ENCODE data around the gene MSX2. TPM values are rescaled to one million over a fixed set of nuclear protein-coding genes. Genes with fewer than 3 reads are reported as not detected.
A peak's percentile ranks its signal among the peaks of the same experiment; 100 is the strongest.

MSX2 gene
- total and polyA plus RNA-seq, 2 of the 4 experiments (the other 2 are of a cell fraction) = 2.2 to 3.7 TPM

GRCh38 chr5:174735498-174736330 lies 11.3 kb downstream of the MSX2 start:
- H3K36me3 ChIP-seq (ENCODE audit: control insufficient read depth, insufficient read depth, low read length) = peaks cover 9% of the 10 kb centered on the region; the same call in 1 of the 2 replicates
- H3K4me2 ChIP-seq (ENCODE audit: low read depth, low read length) = peak overlapping the region; percentile 62
- peak overlapping the region; percentile 36 for H3K27ac ChIP-seq (ENCODE audit: insufficient read depth, low read length)
- no peak overlapping the region for H3K18ac ChIP-seq (ENCODE audit: low read depth, low read length)
- H2AK5ac ChIP-seq (ENCODE audit: low read depth, low read length) = peak overlapping the region; percentile 49; the same call in 1 of the 2 replicates
- in situ Hi-C loops (cut with MboI; ENCODE audit: low sequenced_read_pairs) = loop anchor here (25.0 kb wide), 1 partner anchor 323 kb away; no protein-coding TSS in a partner anchor
- no peak overlapping the region for H4K5ac ChIP-seq (ENCODE audit: low read depth, low read length)
- peak overlapping the region; percentile 19; the same call in 1 of the 2 replicates for H4K91ac ChIP-seq (ENCODE audit: insufficient read depth, low read depth, low read length)
- H2BK5ac ChIP-seq (ENCODE audit: low read depth, low read length, poor library complexity, severe bottlenecking) = peak overlapping the region; percentile 41
- H2BK120ac ChIP-seq (ENCODE audit: low read depth, low read length) = peak overlapping the region; percentile 21; the same call in 1 of the 2 replicates
- peak overlapping the region; percentile 50; the same call in 2 of the 3 replicates for H2BK15ac ChIP-seq (ENCODE audit: low read depth, low read length)
- peak; percentile 51 for ATAC-seq (ENCODE audit: low read depth)
- DNase-seq = no peak
- H4K8ac ChIP-seq (ENCODE audit: low read depth in 2 of 2, low read length in 2 of 2) = peak overlapping the region; percentile 22 to 27; a peak in 3 of 4 replicates
- dilution Hi-C loops (cut with HindIII; ENCODE audit: low sequenced_read_pairs, unreplicated experiment) = no loop called here
- peaks cover 6% of the 10 kb centered on the region for H3K4me1 ChIP-seq (ENCODE audit: control insufficient read depth, insufficient read depth, low read length)
- peaks cover 27% of the 10 kb centered on the region for H3K27me3 ChIP-seq (ENCODE audit: control insufficient read depth, insufficient read depth, low read length)
- H2AK9ac ChIP-seq (replicated peaks; ENCODE audit: low read depth, low read length, poor library complexity) = peak overlapping the region; percentile 51
- intact Hi-C loops (cut with micrococcal nuclease) = loop anchor here (1.0 to 5.0 kb wide), 5 partner anchors 57 to 408 kb away; no protein-coding TSS in a partner anchor
- CTCF ChIA-PET = interaction anchor here (0.8 to 1.9 kb wide), 5 partner anchors 16 to 422 kb away, joined by 3 to 8 read pairs (median 4); no protein-coding TSS in a partner anchor
- peak overlapping the region; percentile 2; the same call in 1 of the 2 replicates for H3K4me3 ChIP-seq (ENCODE audit: insufficient read depth, low read depth, low read length)
- no peaks in the 10 kb centered on the region; the same call in 1 of the 2 replicates for H3K9me1 ChIP-seq (ENCODE audit: insufficient read depth, low read length)
- H3K4ac ChIP-seq (ENCODE audit: low read depth, low read length) = peak overlapping the region; percentile 29; the same call in 1 of the 2 replicates
- no peak overlapping the region for H3K56ac ChIP-seq (ENCODE audit: extremely low read depth, insufficient read depth, low read length)
- H3K9me3 ChIP-seq (ENCODE audit: control insufficient read depth, insufficient read depth, low read length) = peaks cover 9% of the 10 kb centered on the region; the same call in 1 of the 2 replicates
- H3K23ac ChIP-seq (ENCODE audit: low read depth, low read length) = no peak overlapping the region
- no peak overlapping the region for H3K9ac ChIP-seq (ENCODE audit: low read depth, low read length)
- BruUV-seq (replicated peaks) = no TSS peak
- POLR2A ChIA-PET (ENCODE audit: unreplicated experiment) = no interaction called here
- H3K14ac ChIP-seq (replicated peaks; ENCODE audit: low read depth, low read length) = 0 out of 2 replicates have a peak overlapping the region, but pooled peaks have one; percentile 16
- peak overlapping the region; percentile 68 for H2BK20ac ChIP-seq (ENCODE audit: low read depth, low read length)
- H2AFZ ChIP-seq (replicated peaks; ENCODE audit: low read length, poor library complexity) = peak overlapping the region; percentile 83
- no peaks in the 10 kb centered on the region for H3K79me1 ChIP-seq (ENCODE audit: low read depth in 1 of 2, low read length in 2 of 2)
- TF ChIP-seq SMC3 (IDR thresholded peaks at IDR 0.05; ENCODE audit: low read depth, low read length) = peak; percentile 34
- peak; percentile 39 for TF ChIP-seq CTCF (conservative IDR thresholded peaks at IDR 0.05; ENCODE audit: low read depth, low read length)
- peak; percentile 61 for TF ChIP-seq RAD21 (IDR thresholded peaks at IDR 0.05; ENCODE audit: low read length)
- TF ChIP-seq MAZ (IDR thresholded peaks at IDR 0.05; ENCODE audit: borderline replicate concordance, low read depth, low read length) = no peak
- H4K20me1 ChIP-seq (ENCODE audit: insufficient read depth, low read length) = no peaks in the 10 kb centered on the region
- 8% methylated on average over 18 of the region's 54 CpGs; no CpG with 5 or more reads in 1 of the 2 experiments for WGBS, 2 experiments (ENCODE audit: extremely low coverage in 2 of 2, insufficient read length in 1 of 2)
